ENCODE data around the gene GCN1. TPM values are rescaled to one million over a fixed set of nuclear protein-coding genes. Genes with fewer than 3 reads are reported as not detected.

The GCN1 gene
- total RNA-seq, 1 experiment from 2014 or later = 107 TPM

Small RNA genes within 50 kb of the gene (small RNA-seq; reads per million reads assigned to genes)
- not detected for gene MIR4498

Other genes with a start within 250 kb of the GCN1 start
- not detected in 2 replicates for gene BICDL1, start 205.5 kb downstream of the GCN1 start, total RNA-seq (2014; rRNA removed; shearing (Covaris generic))
- gene RAB35, start 78.0 kb downstream of the GCN1 start, total RNA-seq (2014; rRNA removed; shearing (Covaris generic)) = 53.9 and 79.2 TPM in 2 replicates
- 4,836 and 5,375 TPM in 2 replicates for gene RPLP0, start 6.4 kb upstream of the GCN1 start, total RNA-seq (2014; rRNA removed; shearing (Covaris generic))
- 162 and 238 TPM in 2 replicates for gene PXN, start 71.0 kb upstream of the GCN1 start, total RNA-seq (2014; rRNA removed; shearing (Covaris generic))
- gene RNU4-2, start 97.2 kb upstream of the GCN1 start, total RNA-seq (2014; rRNA removed; shearing (Covaris generic)) = not detected in 2 replicates
- not detected in 2 replicates for gene RNU4-1, start 98.5 kb upstream of the GCN1 start, total RNA-seq (2014; rRNA removed; shearing (Covaris generic))
- 0.40 and 1.6 TPM in 2 replicates for gene SIRT4, start 107.6 kb upstream of the GCN1 start, total RNA-seq (2014; rRNA removed; shearing (Covaris generic))
- gene PLA2G1B, start 133.1 kb upstream of the GCN1 start, total RNA-seq (2014; rRNA removed; shearing (Covaris generic)) = not detected in 2 replicates
- 0.40 and 0.92 TPM in 2 replicates for gene MSI1, start 174.4 kb upstream of the GCN1 start, total RNA-seq (2014; rRNA removed; shearing (Covaris generic))
- 740 and 780 TPM in 2 replicates for gene COX6A1, start 243.4 kb upstream of the GCN1 start, total RNA-seq (2014; rRNA removed; shearing (Covaris generic))

Data from HT1080 (cell line).